Type B pancreatic cell (in vitro differentiated cells): ENCODE measurements around the gene KLKB1. TPM values are rescaled to one million over a fixed set of nuclear protein-coding genes. Genes with fewer than 3 reads are reported as not detected.

Experiments
- DNase-seq: peaks from one replicate; pipeline ENCODE4 v3.0.0; 2021; ENCODE audit warnings: mixed read lengths; ENCODE audit not compliant: unreplicated experiment; ENCODE audit errors: extremely low spot score
- H3K27ac Mint-ChIP-seq: 2 replicates; pipeline ENCODE4 v1.8.0; 2021; ENCODE audit warnings: mild to moderate bottlenecking, mixed read lengths
- H3K27me3 Mint-ChIP-seq: 2 replicates; pipeline ENCODE4 v1.8.0; 2021; ENCODE audit warnings: mixed read lengths
- H3K36me3 Mint-ChIP-seq: 2 replicates; pipeline ENCODE4 v1.8.0; 2021; ENCODE audit warnings: mixed read lengths
- H3K4me1 Mint-ChIP-seq: one replicate; pipeline ENCODE4 v1.8.0; 2021; ENCODE audit warnings: mixed read lengths; ENCODE audit not compliant: unreplicated experiment
- H3K4me3 Mint-ChIP-seq: 2 replicates; pipeline ENCODE4 v1.8.0; 2021; ENCODE audit warnings: mild to moderate bottlenecking, mixed read lengths
- H3K9me3 Mint-ChIP-seq: 2 replicates; pipeline ENCODE4 v1.8.0; 2021; ENCODE audit warnings: mixed read lengths
- CTCF ChIP-seq: fragments of 200-600 bp; sonication (generic); conservative IDR thresholded peaks from 2 replicates; pipeline ENCODE4 v1.5.0; 2021; ENCODE audit warnings: antibody characterized with exemption, mild to moderate bottlenecking
- total RNA-seq: library from RNA; stranded (reverse); gene quantifications from 2 replicates; pipeline ENCODE4 v1.2.1, GENCODE V29; 2021; ENCODE audit warnings: low replicate concordance

The KLKB1 gene
- total RNA-seq, 1 donor from 2014 or later: 0.24 TPM

GRCh38 chr4:186201535-186202230, 25.6 kb upstream of the KLKB1 start:
- H3K27ac Mint-ChIP-seq: no peak overlapping the region
- H3K4me3 Mint-ChIP-seq: no peak overlapping the region
- no peaks in the 10 kb centered on the region for H3K9me3 Mint-ChIP-seq
- peak; percentile 68 for TF ChIP-seq CTCF
- H3K36me3 Mint-ChIP-seq: no peaks in the 10 kb centered on the region
- no peaks in the 10 kb centered on the region for H3K27me3 Mint-ChIP-seq
- DNase-seq: no peak
- H3K4me1 Mint-ChIP-seq: no peaks in the 10 kb centered on the region

- Mint-ChIP-seq H3K27ac (no peak overlapping the region), H3K27me3 (no peaks in the 10 kb centered on the region), H3K9me3 (no peaks in the 10 kb centered on the region), H3K4me3 (no peak overlapping the region), H3K36me3 (no peaks in the 10 kb centered on the region), H3K4me1 (no peaks in the 10 kb centered on the region)
- no peak for TF ChIP-seq CTCF
- DNase-seq: no peak
Measured at GRCh38 chr4:186202490-186203140, 24.7 kb upstream of the KLKB1 start.

GRCh38 chr4:186203406-186203805, 23.9 kb upstream of the KLKB1 start:
- Mint-ChIP-seq H3K36me3 (no peaks in the 10 kb centered on the region), H3K9me3 (no peaks in the 10 kb centered on the region), H3K27ac (no peak overlapping the region), H3K27me3 (no peaks in the 10 kb centered on the region), H3K4me3 (no peak overlapping the region), H3K4me1 (no peaks in the 10 kb centered on the region)
- DNase-seq: no peak
- TF ChIP-seq CTCF: no peak

GRCh38 chr4:186204103-186204559, 23.2 kb upstream of the KLKB1 start:
- H3K4me1 Mint-ChIP-seq: no peaks in the 10 kb centered on the region
- no peak for DNase-seq
- no peaks in the 10 kb centered on the region for H3K27me3 Mint-ChIP-seq
- H3K27ac Mint-ChIP-seq: no peak overlapping the region
- H3K9me3 Mint-ChIP-seq: peaks cover 5% of the 10 kb centered on the region
- TF ChIP-seq CTCF: no peak
- H3K36me3 Mint-ChIP-seq: no peaks in the 10 kb centered on the region
- no peak overlapping the region for H3K4me3 Mint-ChIP-seq

- H3K27me3 Mint-ChIP-seq: no peaks in the 10 kb centered on the region
- no peaks in the 10 kb centered on the region for H3K4me1 Mint-ChIP-seq
- no peak for TF ChIP-seq CTCF
- peaks cover 4% of the 10 kb centered on the region for H3K36me3 Mint-ChIP-seq
- no peak overlapping the region for H3K27ac Mint-ChIP-seq
- no peak for DNase-seq
- H3K9me3 Mint-ChIP-seq: peaks cover 8% of the 10 kb centered on the region
- no peak overlapping the region for H3K4me3 Mint-ChIP-seq
Measured at GRCh38 chr4:186204686-186205085, 22.6 kb upstream of the KLKB1 start.
